ENCODE data around the gene CPZ. TPM values are rescaled to one million over a fixed set of nuclear protein-coding genes. Genes with fewer than 3 reads are reported as not detected.

CPZ gene
- total and polyA plus RNA-seq, 2 experiments from 2014 or later = 24.6 to 37.3 TPM

DNA sequence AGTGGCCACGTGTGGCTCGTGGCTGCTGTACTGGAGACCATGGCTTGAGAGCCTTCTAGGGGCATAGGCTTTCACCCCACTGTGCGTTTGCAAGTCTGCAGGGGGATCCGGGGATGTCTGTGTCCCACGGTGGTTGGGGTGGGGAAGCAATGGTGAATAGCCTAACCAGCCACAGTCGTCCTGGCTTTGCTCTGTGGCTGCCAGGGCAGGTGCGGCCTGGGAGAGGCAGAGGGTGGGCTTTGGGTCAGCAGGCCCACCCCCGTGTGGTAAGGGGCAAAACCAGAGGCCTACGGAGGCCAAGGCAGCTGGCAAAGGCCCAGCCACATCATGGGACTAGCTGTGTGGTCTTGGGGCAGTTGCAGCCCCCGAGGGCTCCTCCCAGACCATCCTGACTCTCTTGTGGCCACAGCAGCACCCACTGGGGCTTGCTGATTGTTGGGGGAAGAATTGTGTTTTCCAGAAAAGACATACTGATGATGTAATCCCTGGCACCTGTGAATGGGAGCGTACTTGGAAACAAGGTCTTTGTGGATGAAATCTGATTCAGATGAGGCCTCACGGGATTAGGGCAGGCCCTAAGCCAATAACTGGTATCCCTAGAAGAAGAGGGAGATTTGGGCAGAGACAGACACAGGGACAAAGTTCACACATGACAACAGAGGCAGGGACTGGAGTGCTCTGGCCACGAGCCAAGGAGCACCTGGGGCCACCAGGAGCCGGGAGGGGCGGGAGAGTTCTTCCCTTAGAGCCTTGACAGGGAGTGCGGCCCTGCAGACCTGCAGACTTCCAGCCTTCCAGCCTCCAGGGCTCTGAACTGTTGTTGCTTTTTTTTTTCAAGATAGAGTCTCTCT is 2.9 kb downstream of the CPZ start:
- Histone ChIP-seq H3K79me2 (replicated peaks; ENCODE audit: insufficient read depth) (peaks cover 15% of the 10 kb centered on the region), H4K20me1 (replicated peaks; ENCODE audit: insufficient read depth) (peaks cover 8% of the 10 kb centered on the region; the same call in 1 of the 2 replicates), H3K27me3 (ENCODE audit: insufficient read depth) (no peaks in the 10 kb centered on the region), H2AFZ (no peak overlapping the region), H3K4me3 (no peak overlapping the region), H3K9me2 (ENCODE audit: insufficient read depth) (no peaks in the 10 kb centered on the region), H3K27ac (ENCODE audit: low read depth) (no peak overlapping the region), H3F3A (replicated peaks; ENCODE audit: low read depth) (no peaks in the 10 kb centered on the region), H3K4me2 (no peak overlapping the region), H3K4me1 (ENCODE audit: insufficient read depth) (peaks cover 17% of the 10 kb centered on the region), H3K36me3 (ENCODE audit: insufficient read depth) (no peaks in the 10 kb centered on the region)
- ATAC-seq (no peak), DNase-seq (ENCODE audit: low spot score) (no peak)
- Mint-ChIP-seq H3K27ac (no peak overlapping the region), H3K4me3 (no peak overlapping the region), H3K9me3 (no peaks in the 10 kb centered on the region), H3K4me1 (peaks cover 23% of the 10 kb centered on the region), H3K27me3 (ENCODE audit: insufficient read depth, low read depth, poor library complexity) (peaks cover 18% of the 10 kb centered on the region), H3K36me3 (ENCODE audit: low read depth) (peaks cover 3% of the 10 kb centered on the region; the same call in 2 of the 3 replicates)
- TF ChIP-seq ZNF114 (CRISPR knock-in tag; IDR thresholded peaks at IDR 0.05) = no peak
- no peak for TF ChIP-seq POLR2AphosphoS5 (IDR thresholded peaks at IDR 0.05; ENCODE audit: low read depth)
- no peak for TF ChIP-seq STAT1 (IDR thresholded peaks at IDR 0.05; ENCODE audit: unreplicated experiment)
- no peak for TF ChIP-seq REST (IDR thresholded peaks at IDR 0.05; ENCODE audit: unreplicated experiment)
- no peak for TF ChIP-seq EZH2 (IDR thresholded peaks at IDR 0.05; ENCODE audit: low read depth, unreplicated experiment)
- TF ChIP-seq, protein P1, sequence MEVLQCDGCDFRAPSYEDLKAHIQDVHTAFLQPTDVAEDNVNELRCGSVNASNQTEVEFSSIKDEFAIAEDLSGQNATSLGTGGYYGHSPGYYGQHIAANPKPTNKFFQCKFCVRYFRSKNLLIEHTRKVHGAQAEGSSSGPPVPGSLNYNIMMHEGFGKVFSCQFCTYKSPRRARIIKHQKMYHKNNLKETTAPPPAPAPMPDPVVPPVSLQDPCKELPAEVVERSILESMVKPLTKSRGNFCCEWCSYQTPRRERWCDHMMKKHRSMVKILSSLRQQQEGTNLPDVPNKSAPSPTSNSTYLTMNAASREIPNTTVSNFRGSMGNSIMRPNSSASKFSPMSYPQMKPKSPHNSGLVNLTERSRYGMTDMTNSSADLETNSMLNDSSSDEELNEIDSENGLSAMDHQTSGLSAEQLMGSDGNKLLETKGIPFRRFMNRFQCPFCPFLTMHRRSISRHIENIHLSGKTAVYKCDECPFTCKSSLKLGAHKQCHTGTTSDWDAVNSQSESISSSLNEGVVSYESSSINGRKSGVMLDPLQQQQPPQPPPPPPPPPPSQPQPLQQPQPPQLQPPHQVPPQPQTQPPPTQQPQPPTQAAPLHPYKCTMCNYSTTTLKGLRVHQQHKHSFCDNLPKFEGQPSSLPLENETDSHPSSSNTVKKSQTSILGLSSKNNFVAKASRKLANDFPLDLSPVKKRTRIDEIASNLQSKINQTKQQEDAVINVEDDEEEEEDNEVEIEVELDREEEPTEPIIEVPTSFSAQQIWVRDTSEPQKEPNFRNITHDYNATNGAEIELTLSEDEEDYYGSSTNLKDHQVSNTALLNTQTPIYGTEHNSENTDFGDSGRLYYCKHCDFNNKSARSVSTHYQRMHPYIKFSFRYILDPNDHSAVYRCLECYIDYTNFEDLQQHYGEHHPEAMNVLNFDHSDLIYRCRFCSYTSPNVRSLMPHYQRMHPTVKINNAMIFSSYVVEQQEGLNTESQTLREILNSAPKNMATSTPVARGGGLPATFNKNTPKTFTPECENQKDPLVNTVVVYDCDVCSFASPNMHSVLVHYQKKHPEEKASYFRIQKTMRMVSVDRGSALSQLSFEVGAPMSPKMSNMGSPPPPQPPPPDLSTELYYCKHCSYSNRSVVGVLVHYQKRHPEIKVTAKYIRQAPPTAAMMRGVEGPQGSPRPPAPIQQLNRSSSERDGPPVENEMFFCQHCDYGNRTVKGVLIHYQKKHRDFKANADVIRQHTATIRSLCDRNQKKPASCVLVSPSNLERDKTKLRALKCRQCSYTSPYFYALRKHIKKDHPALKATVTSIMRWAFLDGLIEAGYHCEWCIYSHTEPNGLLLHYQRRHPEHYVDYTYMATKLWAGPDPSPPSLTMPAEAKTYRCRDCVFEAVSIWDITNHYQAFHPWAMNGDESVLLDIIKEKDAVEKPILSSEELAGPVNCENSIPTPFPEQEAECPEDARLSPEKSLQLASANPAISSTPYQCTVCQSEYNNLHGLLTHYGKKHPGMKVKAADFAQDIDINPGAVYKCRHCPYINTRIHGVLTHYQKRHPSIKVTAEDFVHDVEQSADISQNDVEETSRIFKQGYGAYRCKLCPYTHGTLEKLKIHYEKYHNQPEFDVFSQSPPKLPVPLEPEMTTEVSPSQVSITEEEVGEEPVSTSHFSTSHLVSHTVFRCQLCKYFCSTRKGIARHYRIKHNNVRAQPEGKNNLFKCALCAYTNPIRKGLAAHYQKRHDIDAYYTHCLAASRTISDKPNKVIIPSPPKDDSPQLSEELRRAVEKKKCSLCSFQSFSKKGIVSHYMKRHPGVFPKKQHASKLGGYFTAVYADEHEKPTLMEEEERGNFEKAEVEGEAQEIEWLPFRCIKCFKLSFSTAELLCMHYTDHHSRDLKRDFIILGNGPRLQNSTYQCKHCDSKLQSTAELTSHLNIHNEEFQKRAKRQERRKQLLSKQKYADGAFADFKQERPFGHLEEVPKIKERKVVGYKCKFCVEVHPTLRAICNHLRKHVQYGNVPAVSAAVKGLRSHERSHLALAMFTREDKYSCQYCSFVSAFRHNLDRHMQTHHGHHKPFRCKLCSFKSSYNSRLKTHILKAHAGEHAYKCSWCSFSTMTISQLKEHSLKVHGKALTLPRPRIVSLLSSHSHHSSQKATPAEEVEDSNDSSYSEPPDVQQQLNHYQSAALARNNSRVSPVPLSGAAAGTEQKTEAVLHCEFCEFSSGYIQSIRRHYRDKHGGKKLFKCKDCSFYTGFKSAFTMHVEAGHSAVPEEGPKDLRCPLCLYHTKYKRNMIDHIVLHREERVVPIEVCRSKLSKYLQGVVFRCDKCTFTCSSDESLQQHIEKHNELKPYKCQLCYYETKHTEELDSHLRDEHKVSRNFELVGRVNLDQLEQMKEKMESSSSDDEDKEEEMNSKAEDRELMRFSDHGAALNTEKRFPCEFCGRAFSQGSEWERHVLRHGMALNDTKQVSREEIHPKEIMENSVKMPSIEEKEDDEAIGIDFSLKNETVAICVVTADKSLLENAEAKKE (CRISPR knock-in tag; IDR thresholded peaks at IDR 0.05) = no peak
- no peak for TF ChIP-seq NANOG (IDR thresholded peaks at IDR 0.05; ENCODE audit: borderline replicate concordance)

Measured in GM23338 (cell line).